Activated T-cell treated with anti-CD3 and anti-CD28 coated beads, Interleukin-2, amount 50 U/mL, for 24 hours (primary cell): ENCODE results near the gene SPACA1.
"Not testable (repeated sequence)": the region's sequence is repeated elsewhere in the genome, so short reads cannot be mapped to it uniquely, and the experiment has no call there.

Experiments used
- DNase-seq: peaks from one replicate; pipeline ENCODE4 v3.0.0-alpha.2; 2020
- H3K27ac Mint-ChIP-seq: 2 replicates; pipeline ENCODE4 v1.8.0; 2020; ENCODE audit warnings: mild to moderate bottlenecking, mixed read lengths
- H3K27me3 Mint-ChIP-seq: 2 replicates; pipeline ENCODE4 v1.8.0; 2020; ENCODE audit warnings: mixed read lengths
- H3K36me3 Mint-ChIP-seq: 2 replicates; pipeline ENCODE4 v1.8.0; 2020; ENCODE audit warnings: low read depth, mixed read lengths
- H3K4me1 Mint-ChIP-seq: 2 replicates; pipeline ENCODE4 v1.8.0; 2020; ENCODE audit warnings: low read depth, mixed read lengths
- H3K4me3 Mint-ChIP-seq: 2 replicates; pipeline ENCODE4 v1.8.0; 2020; ENCODE audit warnings: mild to moderate bottlenecking, moderate library complexity, mixed read lengths
- H3K9me3 Mint-ChIP-seq: 2 replicates; pipeline ENCODE4 v1.8.0; 2020; ENCODE audit warnings: mixed read lengths

SPACA1 gene, protein sequence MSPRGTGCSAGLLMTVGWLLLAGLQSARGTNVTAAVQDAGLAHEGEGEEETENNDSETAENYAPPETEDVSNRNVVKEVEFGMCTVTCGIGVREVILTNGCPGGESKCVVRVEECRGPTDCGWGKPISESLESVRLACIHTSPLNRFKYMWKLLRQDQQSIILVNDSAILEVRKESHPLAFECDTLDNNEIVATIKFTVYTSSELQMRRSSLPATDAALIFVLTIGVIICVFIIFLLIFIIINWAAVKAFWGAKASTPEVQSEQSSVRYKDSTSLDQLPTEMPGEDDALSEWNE

DNA sequence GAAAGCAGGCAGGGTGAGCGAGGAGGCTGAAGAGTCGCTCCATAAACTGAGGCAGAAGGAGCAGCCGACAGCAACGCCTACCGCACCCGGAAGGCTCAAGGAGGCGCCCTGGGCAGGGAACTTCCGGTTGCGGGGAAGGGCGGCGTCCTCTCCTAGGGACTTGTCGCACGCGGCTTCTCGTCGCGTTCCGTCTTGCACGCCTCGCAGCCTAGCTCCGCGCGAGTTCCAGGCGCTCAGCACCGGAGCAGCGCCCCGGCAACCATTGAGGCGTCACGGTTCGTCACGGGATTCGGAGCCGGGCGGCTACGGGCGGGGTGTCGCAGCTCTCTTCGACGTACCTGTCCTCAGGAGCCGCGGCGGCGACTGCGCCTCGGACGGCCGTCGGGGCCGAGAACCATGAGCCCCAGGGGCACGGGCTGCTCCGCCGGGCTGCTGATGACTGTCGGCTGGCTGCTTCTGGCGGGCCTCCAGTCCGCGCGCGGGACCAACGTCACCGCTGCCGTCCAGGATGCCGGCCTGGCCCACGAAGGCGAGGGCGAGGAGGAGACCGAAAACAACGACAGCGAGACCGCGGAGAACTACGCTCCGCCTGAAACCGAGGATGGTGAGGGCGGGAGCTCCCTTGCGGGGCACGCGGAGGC is at the start of gene SPACA1:
Gene SPACA1 (plus strand): TSS at position 332 of the 641 bp plus-strand sequence. CDS start 65 bp downstream, at position 397.
- no peaks in the 10 kb centered on the region for H3K36me3 Mint-ChIP-seq
- H3K27ac Mint-ChIP-seq = no peak within 1 kb of the TSS
- no peaks in the 10 kb centered on the region for H3K9me3 Mint-ChIP-seq
- DNase-seq = no peak
- peaks cover 30% of the 10 kb centered on the region for H3K27me3 Mint-ChIP-seq
- no peak within 1 kb of the TSS for H3K4me3 Mint-ChIP-seq
- H3K4me1 Mint-ChIP-seq = no peaks in the 10 kb centered on the region

DNA sequence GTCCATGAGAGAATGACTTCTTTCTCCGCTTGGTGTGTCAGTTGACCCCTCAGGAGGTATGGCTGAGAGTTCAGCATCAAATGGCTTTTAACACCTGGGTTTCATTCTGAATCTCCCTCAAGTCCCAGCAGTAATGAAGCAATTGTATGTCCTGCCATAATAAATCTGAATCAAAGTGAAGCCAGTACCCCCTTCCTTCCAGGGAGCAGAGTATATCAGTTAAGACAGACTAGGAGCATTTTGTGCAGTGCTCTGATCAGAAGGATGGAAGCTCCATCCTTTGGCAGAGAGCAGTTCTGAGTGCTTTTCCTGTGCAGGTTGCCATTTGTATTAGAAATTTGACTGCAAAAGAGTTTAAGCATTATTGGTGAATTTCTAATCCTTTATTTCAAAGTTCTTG is 46.9 kb upstream of the SPACA1 start:
- no peak for DNase-seq
- peaks cover 17% of the 10 kb centered on the region for H3K27me3 Mint-ChIP-seq
- no peak overlapping the region for H3K27ac Mint-ChIP-seq

DNA sequence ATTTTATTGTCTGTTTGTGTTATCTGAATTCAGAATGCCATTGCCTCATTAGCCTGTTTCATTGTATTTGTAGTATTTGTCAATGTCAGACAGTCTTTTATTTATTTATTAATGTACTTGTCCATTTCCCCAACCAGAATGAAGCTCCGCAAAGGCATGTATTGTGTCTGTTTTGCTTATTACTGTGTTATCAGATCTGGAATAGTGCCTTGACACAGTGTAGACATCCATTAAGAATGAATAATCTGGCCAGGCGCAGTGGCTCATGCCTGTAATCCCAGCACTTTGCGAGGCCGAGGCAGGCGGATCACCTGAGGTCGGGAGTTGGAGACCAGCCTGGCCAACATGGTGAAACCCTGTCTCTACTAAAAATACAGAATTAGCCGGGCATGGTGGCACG is 46.4 kb upstream of the SPACA1 start:
- H3K36me3 Mint-ChIP-seq, H3K4me3 Mint-ChIP-seq, H3K27ac Mint-ChIP-seq, H3K4me1 Mint-ChIP-seq, H3K9me3 Mint-ChIP-seq, DNase-seq: not testable (repeated sequence)
- peaks cover 15% of the 10 kb centered on the region for H3K27me3 Mint-ChIP-seq

More for the DNA sequence above, 46.9 kb upstream of the SPACA1 start:
- H3K4me3 Mint-ChIP-seq = no peak overlapping the region
- H3K4me1 Mint-ChIP-seq = no peaks in the 10 kb centered on the region
- no peaks in the 10 kb centered on the region for H3K36me3 Mint-ChIP-seq
- no peaks in the 10 kb centered on the region for H3K9me3 Mint-ChIP-seq

DNA sequence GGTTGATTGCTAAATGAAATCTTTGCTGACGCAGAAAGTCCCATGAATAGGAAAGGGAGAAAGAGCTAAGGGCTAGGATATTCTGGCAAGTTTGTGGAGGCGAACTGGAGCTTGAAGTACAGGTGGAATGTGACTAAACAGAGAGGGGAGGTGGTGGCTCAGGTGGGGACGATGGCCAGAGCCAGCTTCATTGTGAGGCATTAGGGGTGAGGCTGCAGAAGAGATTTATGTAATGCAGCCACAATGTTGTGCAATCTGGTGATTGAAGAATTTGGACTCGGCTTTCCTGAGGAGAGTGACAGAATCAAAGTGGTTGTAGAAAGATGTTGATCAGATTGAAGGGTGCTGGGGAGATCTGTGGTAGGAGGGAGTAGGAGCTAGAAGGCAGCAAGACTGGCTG is 42.9 kb upstream of the SPACA1 start:
- H3K36me3 Mint-ChIP-seq = no peaks in the 10 kb centered on the region
- peaks cover 3% of the 10 kb centered on the region for H3K4me1 Mint-ChIP-seq
- peaks cover 18% of the 10 kb centered on the region for H3K27me3 Mint-ChIP-seq
- no peak overlapping the region for H3K27ac Mint-ChIP-seq
- no peak for DNase-seq
- no peaks in the 10 kb centered on the region for H3K9me3 Mint-ChIP-seq
- no peak overlapping the region for H3K4me3 Mint-ChIP-seq

DNA sequence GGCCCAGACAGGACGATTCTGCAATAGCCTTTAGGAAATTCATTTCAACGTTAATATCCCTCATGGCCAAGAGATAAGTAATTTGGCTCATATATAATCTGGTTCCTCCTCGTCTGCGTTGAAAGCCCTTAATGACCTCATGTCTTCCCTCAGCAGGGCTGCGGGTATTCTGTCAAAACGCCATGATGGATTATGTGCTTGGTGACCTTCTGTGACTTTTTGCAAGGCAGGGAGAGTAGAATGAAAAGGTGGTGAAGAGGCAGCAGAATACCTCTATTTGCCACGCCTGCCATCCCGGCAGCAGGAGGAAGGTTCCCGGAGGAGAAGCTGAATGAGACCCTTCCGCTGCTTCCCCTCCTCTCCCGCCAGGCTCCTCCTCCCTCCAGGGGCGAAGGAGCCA is 41.1 kb upstream of the SPACA1 start:
- Mint-ChIP-seq H3K27me3 (peaks cover 7% of the 10 kb centered on the region), H3K4me3 (no peak overlapping the region), H3K36me3 (no peaks in the 10 kb centered on the region), H3K27ac (no peak overlapping the region), H3K4me1 (peaks cover 3% of the 10 kb centered on the region), H3K9me3 (no peaks in the 10 kb centered on the region)
- no peak for DNase-seq

DNA sequence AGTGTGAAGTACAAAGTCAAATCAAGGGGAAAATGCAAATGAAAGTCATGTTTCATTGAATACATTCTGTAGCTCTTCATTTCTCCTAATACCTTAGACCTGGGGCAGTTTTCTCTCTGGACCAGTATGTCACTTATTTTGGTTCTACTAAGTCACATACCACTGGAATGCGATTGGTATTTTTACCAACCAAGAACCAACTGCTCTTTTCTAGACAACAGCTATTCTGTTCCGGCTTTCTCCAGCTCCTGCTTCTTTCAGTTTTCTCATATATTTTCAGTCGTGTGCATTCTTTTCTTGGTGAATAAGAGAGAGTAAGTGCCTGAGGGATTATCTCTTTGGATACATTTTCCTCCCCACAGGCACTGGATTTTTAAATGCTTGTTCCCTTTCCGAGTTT is 39.2 kb upstream of the SPACA1 start:
- H3K9me3 Mint-ChIP-seq = no peaks in the 10 kb centered on the region
- no peak overlapping the region for H3K27ac Mint-ChIP-seq
- DNase-seq = no peak
- no peaks in the 10 kb centered on the region for H3K36me3 Mint-ChIP-seq
- H3K4me1 Mint-ChIP-seq = peaks cover 19% of the 10 kb centered on the region
- peaks cover 3% of the 10 kb centered on the region for H3K27me3 Mint-ChIP-seq
- H3K4me3 Mint-ChIP-seq = no peak overlapping the region

DNA sequence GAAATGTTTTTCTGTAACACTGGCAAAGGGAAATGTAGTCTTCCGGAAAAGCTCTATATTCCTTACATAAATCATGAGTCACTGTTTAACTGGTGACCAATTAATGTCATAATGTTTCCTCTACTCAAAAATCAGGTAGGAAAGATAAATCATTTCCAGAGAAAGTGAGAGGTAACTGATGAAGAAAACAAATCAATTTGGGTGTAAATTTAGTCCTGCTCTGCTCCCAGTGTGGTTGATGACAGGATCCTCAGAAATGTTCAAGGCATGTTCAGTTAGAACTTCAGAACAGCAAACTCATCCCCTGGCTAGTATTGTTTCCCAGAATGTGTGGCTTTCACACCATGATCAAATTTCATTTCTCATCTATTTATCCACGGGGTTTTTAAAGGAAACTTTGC is 38.8 kb upstream of the SPACA1 start:
- no peak overlapping the region for H3K4me3 Mint-ChIP-seq
- H3K27me3 Mint-ChIP-seq = peaks cover 3% of the 10 kb centered on the region
- H3K4me1 Mint-ChIP-seq = peaks cover 20% of the 10 kb centered on the region

DNA sequence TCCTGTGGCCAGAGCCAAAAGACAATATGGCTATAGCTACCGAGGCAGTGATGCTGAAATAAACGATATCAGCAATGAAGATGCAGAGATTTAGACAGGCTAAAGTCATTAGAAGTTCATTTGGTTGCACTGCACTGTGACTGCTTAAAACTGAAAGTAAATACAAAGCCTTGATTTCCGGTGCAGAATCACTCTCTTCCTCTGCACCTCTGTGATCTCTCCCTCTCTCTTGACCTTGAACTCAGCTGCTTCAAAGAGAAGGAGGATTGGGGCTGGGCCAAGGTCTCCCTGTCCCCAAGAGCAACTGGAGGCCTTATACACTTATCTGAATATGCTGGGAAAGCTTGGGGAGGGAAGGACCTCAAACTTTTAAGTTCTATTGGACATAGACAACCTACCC is 34.6 kb upstream of the SPACA1 start:
- peak overlapping the region; percentile 87 for H3K27ac Mint-ChIP-seq
- H3K4me3 Mint-ChIP-seq = peak overlapping the region; percentile 19
- H3K9me3 Mint-ChIP-seq = no peaks in the 10 kb centered on the region
- no peak for DNase-seq
- no peaks in the 10 kb centered on the region for H3K36me3 Mint-ChIP-seq
- peaks cover 19% of the 10 kb centered on the region for H3K4me1 Mint-ChIP-seq
- no peaks in the 10 kb centered on the region for H3K27me3 Mint-ChIP-seq

More for the DNA sequence above, 38.8 kb upstream of the SPACA1 start:
- no peaks in the 10 kb centered on the region for H3K9me3 Mint-ChIP-seq
- no peak for DNase-seq
- no peak overlapping the region for H3K27ac Mint-ChIP-seq
- no peaks in the 10 kb centered on the region for H3K36me3 Mint-ChIP-seq

DNA sequence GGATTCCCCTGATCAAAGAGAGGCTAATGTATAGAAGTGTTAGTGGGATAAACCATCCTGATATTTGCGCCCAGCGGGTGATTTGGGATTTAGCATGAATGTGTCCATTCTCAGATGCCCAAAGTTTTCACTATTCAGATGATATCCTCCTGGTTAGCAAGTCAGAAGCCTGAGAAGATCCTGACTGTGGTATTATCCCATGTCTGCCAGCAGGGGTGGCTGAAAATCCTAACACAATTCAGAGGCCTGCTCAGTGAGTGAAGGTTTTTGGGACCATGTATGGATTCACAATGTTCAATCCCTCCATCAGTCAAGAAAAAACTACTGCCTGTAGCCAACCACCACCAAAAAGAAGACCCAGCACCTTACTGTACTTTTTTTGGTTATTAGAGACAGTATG is 34.1 kb upstream of the SPACA1 start:
- H3K36me3 Mint-ChIP-seq = no peaks in the 10 kb centered on the region
- no peaks in the 10 kb centered on the region for H3K27me3 Mint-ChIP-seq
- peak overlapping the region; percentile 87 for H3K27ac Mint-ChIP-seq
- no peaks in the 10 kb centered on the region for H3K9me3 Mint-ChIP-seq
- no peak overlapping the region for H3K4me3 Mint-ChIP-seq
- no peak for DNase-seq
- peaks cover 17% of the 10 kb centered on the region for H3K4me1 Mint-ChIP-seq

DNA sequence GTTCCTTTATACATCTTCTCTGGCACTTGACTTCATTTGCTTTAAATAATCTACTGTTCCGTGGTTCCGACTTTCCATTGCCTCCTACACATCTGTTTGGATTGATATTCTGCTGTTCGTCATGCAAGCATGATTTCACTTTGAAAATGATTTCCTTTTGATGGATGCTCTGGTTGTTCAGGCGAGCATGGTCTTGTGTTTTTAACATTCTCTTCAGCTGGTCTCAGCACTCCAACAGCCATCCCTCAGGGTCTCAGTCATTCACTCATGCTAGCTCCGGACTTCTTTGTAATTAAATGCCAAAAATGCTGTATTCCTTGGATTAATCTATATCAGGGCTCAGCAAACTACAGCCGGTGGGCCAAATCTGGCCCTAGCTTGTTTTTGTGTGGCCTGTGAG is 27.2 kb upstream of the SPACA1 start:
- Mint-ChIP-seq H3K4me3 (no peak overlapping the region), H3K9me3 (no peaks in the 10 kb centered on the region), H3K36me3 (no peaks in the 10 kb centered on the region), H3K4me1 (no peaks in the 10 kb centered on the region), H3K27me3 (peaks cover 3% of the 10 kb centered on the region), H3K27ac (no peak overlapping the region)
- no peak for DNase-seq

DNA sequence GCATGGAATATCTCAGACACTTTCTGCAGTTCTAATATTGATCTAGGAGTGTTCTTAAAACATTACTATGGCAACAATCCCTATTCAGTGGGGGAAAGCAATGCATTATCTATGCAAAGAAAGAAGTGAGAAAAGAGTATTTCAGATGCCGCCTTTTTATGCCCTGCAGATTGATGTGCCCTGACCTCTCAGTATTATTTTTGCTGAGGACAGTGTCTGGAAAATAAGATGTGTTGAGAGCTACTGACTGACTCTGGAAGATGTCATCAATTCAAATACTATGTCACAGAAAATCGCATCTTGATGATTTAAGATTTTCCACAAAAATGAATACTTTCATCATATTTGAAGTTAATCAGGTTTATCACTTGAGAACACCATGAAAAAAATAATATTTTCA is 22.9 kb upstream of the SPACA1 start:
- no peak overlapping the region for H3K27ac Mint-ChIP-seq
- no peaks in the 10 kb centered on the region for H3K4me1 Mint-ChIP-seq
- H3K9me3 Mint-ChIP-seq = peaks cover 14% of the 10 kb centered on the region
- H3K4me3 Mint-ChIP-seq = no peak overlapping the region
- no peak for DNase-seq
- no peaks in the 10 kb centered on the region for H3K36me3 Mint-ChIP-seq
- peaks cover 9% of the 10 kb centered on the region for H3K27me3 Mint-ChIP-seq

DNA sequence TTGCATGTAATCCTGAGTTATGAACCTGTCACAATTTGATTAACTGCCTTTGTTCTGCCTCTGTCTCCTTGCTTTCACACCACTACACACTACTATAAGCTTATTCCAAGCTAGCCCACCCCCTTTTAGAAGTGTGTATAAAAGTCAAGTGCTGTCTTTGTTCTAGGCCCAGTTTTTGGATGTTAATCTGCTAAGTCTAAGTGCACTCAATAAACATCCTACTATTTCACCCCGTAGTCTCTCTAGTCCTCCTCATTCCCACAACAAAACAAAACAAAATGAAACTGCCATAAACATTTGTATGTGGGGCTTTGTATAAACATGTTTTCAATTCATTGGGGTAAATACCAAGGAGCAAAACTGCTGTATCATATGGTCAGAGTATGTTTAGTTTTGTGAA is 16.1 kb upstream of the SPACA1 start:
- no peak overlapping the region for H3K4me3 Mint-ChIP-seq
- peaks cover 51% of the 10 kb centered on the region for H3K9me3 Mint-ChIP-seq
- H3K4me1 Mint-ChIP-seq = no peaks in the 10 kb centered on the region
- H3K27ac Mint-ChIP-seq = no peak overlapping the region
- no peaks in the 10 kb centered on the region for H3K36me3 Mint-ChIP-seq
- peaks cover 7% of the 10 kb centered on the region for H3K27me3 Mint-ChIP-seq
- no peak for DNase-seq

DNA sequence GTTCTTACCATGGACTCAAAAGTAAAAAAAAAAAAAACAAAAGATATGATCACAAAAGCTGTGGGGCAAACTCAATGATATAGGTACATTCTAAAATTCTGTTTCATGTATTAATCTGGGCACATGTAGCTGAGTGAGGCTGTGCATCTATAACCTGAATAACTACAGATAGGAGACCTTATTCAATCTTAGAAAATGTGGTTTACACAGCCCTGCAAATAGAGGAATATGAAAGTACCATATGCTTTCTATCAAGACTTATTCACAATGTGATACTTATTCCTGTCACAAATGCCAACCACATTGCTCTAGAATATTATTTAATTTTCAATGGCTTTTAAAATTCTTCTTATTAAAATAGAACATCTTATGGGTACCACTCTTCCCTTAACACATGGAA is 3.1 kb upstream of the SPACA1 start:
- Mint-ChIP-seq H3K4me1 (no peaks in the 10 kb centered on the region), H3K27me3 (peaks cover 18% of the 10 kb centered on the region), H3K36me3 (no peaks in the 10 kb centered on the region), H3K27ac (no peak overlapping the region), H3K4me3 (no peak overlapping the region), H3K9me3 (no peaks in the 10 kb centered on the region)
- DNase-seq = no peak

DNA sequence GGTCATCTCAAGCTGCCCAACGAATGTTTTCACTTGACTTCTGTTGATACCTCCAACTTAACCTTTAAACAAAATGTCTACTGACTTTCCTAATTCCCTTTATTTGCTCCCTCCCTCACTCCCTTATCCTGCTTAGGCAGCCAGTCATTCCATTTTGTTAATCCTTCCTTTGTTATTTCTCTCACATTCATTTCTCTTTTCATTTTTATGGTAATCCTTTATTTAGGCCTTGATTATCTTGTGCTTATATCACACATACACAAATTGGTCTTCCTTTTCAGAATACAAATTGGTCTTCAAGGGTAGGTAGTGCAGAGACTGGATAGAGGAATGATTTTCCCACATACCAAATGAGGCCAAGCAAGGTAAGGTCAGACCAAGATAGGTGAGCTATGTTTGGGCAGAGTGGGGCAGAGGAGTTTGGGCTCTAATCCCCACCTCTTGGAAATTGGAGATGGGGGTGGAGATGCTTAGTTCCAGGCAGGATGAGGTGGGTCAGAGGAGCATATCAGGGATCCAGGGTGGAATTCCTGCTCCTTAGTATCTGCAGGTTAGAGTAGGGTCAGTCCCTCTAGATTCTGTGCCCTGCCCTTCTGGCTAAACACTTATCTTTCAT is 2.0 kb upstream of the SPACA1 start:
- Mint-ChIP-seq H3K36me3 (no peaks in the 10 kb centered on the region), H3K9me3 (no peaks in the 10 kb centered on the region), H3K27ac (no peak overlapping the region), H3K4me1 (no peaks in the 10 kb centered on the region), H3K27me3 (peaks cover 23% of the 10 kb centered on the region), H3K4me3 (no peak overlapping the region)
- no peak for DNase-seq

DNA sequence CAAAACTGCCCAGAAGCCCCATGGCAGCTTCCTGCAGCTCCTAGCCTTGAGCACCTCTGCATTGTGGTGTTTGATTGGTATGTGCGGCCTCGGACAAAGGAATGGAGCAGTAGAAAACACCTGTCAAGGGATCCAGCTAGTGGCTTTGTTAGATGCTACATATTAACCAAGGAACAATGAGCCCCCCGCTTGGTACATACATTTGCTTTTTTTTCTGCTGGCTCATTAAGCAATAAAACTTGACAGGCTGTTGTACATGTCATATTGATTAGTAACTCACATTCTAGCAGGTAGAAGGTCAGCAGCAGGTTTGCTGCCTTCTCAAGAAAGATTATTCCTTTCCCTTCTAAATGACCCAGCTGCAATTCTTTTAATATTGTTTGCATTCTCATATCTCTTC is 937 bp downstream of the SPACA1 start:
- Mint-ChIP-seq H3K27me3 (peaks cover 30% of the 10 kb centered on the region), H3K27ac (no peak overlapping the region), H3K36me3 (no peaks in the 10 kb centered on the region), H3K4me1 (no peaks in the 10 kb centered on the region), H3K4me3 (no peak overlapping the region), H3K9me3 (no peaks in the 10 kb centered on the region)
- DNase-seq = no peak
